Measurements from ENCODE around the gene UCMA.
"Not testable (repeated sequence)": the region's sequence is repeated elsewhere in the genome, so short reads cannot be mapped to it uniquely, and the experiment has no call there.

UCMA gene, protein sequence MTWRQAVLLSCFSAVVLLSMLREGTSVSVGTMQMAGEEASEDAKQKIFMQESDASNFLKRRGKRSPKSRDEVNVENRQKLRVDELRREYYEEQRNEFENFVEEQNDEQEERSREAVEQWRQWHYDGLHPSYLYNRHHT

DNA sequence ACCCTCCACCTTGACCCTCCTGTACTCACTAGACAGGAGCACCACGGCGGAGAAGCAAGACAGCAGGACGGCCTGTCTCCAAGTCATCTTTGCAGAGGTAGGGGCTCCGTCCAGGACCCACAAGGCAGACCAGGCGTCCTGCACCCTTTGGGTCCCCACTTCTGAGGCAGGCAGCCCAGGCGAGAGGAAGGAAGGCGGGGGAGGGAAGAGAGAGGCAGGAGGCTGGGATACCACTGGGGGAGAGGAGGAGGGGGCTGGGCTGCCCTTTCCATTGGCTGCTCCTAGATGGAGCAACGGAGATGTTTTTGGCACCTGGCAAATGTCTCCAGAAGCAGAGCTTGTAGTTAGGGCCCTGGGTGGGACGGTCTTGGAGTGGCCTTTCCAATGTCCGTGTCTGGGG lies at the start of gene UCMA:
Gene UCMA (minus strand): TSS at position 203 of the 400 bp plus-strand sequence. CDS start 116 bp downstream, at position 87.
- DNase-seq = no peak

DNA sequence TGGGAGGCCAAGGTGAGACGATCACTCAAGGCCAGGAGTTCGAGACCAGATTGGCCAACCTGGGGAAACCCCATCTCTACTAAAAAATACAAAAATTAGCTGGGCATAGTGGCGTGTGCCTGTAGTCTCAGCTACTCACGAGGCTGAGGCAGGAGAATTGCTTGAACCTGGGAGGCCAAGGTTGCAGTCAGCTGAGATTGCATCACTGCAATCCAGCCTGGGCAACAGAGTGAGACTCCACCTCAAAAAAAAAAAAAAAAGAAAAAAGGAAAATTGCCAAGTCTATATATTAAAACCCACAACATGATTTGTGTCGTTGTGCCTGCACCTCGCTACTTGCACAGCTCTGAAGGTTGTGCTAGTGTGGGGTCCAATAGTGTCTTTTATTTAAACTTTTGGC lies 48.2 kb upstream of the UCMA start:
- not testable (repeated sequence) for DNase-seq

DNA sequence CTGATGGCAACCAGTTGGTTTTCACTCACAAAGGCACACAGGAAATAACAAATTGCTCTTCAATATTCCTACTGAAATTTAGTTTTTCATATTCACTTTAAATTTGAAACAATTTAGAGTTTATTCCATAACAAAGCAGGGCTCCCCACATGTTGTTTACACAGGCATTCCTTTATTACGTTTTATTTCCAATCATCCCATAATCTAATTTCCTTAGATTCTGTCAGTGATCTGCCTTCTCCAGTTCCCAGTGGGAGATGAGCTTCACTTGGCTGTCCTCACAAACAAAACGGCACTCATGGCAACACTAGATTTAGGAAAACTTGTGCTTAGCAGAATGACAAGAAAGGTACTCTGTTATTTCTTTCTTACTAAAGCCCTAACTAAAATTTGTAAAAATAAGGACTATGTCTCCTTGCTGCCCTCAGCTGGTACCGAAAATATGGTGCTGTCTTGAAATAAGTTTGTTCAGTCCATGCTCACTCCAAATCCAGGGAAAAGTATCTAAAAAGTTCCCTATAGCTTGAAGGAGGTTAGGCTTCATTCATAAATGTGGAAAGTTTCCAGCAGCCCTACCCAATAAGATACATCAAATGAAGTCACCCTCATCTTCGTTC lies 42.7 kb upstream of the UCMA start:
- no peak for DNase-seq

DNA sequence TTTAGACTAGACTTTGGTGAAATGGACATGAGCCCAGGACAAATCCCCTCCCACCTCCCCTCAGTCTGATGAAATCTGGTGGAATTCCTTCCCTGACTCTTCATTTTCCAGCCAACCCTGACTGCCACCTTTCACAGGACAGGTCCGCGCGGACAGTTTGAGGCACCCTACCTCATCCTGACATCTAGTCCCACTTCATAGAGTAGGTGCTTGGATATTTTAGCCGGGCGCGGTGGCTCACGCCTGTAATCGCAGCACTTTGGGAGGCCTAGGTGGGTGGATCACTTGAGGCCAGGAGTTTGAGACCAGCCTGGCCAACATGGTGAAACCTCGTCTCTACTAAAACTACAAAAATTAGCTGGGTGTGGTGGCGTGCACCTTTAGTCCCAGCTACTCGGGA lies 42.0 kb upstream of the UCMA start:
- DNase-seq = not testable (repeated sequence)

DNA sequence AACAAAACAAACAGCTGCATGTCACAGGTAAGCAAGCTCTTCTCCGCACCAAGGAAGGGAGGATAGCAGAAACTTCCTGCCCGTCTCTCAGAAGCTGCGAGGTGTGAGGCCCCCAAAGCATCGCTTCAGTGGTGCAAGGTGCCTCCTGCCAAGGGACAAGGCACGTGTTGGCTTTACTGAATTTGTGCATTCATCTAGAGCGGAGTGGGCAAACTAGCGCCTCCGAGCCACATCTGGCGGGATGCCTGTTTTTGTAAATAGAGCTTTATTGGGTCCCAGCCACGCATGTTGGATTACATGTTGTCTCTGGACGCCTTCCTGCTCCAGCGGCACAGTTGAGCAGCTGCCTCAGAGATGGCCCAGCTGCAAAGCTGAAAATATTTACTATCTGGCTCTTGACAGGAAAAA lies 38.0 kb upstream of the UCMA start:
- DNase-seq = peak; percentile 38

DNA sequence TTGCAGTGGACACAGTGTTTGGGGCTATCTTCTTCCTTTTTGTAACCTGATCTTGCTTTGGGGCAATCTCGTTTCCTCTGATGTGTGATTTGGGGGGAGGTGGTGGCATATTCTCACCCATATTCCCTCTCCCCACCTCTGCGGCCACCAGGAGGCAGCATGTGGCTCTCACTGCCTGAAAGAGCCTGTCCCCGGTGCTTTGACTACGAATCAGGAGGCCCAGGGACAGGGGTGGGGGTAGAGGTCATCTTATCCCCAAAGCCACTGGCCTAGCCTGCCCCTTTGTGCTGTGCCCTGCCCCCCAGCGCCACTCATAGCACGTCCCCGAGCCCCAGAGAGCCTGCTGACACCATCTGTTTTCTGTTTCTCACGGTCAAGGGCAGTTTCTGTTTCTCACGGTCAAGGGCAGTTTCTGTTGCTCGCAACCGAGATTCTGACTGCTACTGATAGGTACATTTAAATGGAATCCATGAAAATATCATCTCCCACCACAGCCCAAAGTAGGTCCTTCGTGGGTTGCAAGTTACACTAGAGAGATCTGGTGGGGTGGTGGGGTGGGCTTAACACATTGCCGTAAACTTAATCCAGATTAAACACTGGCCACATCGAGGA lies 37.5 kb upstream of the UCMA start:
- DNase-seq = peak; percentile 48

DNA sequence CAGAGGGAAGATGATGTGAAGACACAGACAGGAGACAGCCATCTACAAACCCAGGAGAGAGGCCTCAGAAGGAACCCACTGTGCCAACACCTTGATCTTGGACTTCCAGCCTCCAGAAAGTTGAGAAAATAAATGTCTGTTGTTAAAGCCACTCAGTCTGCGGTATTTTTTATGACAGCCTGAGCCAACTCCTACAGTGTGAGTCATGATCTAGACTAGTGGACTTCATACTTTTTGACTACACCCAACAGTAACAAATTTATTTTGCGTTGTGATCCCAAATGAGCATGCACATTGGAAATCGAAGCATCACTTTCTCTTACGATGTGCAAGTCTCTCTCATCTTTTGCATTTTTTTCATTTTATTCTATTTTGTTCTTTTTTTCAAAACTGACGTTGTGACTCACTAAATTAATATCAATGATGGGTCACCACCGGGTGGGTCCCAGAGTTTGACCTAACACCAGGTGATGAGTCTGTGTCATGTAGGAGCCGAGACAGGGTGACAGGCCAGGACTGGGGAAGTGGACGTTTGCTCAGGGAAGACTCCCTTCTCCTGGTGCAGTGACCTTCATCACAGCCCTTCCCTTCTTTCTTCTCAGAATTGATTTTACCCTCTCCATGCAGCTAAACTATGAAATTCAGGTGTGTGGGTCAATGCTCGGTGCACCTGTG lies 36.8 kb upstream of the UCMA start:
- DNase-seq = no peak

DNA sequence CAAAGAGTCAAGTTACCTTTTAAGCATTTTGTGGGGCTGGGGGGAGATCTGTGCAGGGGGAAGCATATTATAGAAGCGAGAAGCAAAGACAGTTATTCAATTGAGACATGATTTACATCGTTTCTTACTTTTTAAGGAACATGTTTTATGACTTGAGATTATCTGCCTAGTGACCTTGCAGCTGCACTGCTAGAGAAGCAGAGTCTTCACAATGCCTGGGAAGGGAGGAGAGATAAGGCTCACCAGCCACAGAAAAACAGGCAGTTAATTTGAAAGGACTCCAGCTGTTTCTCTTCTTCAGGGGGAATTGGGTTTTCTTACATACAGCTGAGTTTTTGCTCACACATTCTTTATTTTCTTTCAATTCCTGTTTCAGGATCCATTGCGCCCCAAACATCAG lies 34.7 kb upstream of the UCMA start:
- DNase-seq = no peak

DNA sequence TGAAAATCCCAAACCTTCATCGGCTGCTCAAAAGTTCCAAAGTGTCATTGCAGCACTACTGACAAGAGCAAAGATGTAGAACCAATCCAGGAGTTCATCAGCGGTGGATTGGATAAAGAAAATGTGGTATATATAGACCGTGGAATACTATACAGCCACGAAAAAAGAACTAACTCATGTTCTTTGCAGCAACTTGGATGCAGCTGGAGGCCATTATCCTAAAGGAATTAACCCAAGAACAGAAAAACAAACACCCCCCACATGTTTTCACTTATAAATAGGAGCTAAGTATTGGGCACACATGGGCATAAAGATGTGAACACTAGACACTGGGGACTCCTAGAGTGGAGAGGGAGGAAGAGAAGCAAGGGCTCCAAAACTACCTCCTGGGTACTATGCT lies 34.1 kb upstream of the UCMA start:
- DNase-seq = no peak

DNA sequence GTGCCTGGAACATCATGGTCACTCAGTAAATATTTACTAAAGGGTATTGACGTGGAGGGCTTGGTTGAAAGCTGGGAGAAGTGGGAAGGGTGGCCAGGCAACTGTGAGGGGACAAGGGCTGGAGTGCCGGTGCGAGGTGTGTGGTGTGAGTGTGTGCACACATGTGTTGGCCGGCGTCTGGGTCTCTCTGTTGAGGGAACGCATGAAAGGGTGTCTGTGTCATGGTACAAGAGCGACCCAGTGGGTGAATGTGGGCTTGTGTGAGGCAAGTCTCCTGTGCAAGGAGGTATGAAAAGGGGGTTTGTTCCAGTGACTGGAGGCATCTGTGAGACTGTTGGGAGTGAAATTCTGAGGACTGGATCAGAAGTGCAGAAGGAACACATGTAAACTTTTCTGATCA lies 29.4 kb upstream of the UCMA start:
- no peak for DNase-seq

DNA sequence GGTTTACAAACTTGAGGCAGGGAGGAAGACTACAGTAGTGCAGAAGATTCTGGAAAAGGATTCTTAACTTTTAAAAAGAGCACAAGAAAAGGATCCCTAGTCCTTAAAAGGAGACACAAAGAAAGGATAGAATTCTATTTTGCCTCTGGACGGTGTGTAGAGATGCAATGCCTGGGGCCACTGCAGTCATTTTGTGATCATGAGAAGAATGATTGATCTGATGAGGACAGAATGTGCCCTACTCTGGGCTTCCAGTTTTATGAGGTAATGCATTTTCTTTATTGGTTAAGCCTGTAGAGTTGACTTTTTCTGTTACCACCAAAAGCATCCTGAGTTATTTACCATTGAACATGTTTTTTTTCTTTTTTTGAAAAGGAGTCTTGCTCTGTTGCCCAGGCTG lies 28.3 kb upstream of the UCMA start:
- DNase-seq = no peak

DNA sequence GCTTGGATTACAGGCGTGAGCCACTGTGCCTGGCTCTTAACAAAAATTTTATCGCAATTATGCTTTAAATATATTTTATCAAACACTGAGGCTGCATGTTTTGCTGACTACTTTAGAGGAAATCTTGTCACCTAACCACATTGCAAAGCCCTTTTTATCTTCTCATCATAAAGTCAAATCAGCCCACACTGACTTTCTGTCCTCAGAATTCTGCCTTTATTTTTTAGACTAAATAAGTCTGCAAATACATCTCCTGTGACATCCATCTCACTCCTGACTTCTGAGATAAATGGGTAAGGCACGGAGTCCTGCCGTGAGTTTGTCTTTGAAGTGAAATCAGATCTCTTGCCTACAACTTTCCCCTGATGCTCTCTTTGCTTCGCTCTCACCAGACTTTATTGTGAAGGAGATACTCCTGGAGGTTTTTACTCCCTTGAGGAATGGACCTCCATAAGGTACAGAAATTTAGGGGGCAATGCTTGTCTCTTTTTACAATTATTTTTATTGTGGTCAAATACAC lies 23.5 kb upstream of the UCMA start:
- DNase-seq = no peak

DNA sequence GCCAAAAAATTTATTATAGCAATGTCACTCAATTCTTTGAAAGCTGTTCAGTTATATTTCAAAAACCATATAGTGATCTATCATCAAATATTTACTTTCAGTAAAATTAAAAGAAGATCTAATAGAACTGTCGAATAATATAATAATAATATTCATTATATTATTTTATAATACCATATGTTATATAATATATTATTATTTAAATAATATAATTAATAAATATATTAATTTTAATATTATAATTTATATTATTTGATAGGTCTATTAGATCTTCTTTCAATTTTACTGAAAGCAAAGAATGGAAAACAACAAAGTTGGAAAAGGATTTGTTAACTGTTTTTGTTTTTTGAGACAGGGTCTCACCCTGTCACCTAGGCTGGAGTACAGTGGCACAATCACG lies 22.5 kb upstream of the UCMA start:
- no peak for DNase-seq

DNA sequence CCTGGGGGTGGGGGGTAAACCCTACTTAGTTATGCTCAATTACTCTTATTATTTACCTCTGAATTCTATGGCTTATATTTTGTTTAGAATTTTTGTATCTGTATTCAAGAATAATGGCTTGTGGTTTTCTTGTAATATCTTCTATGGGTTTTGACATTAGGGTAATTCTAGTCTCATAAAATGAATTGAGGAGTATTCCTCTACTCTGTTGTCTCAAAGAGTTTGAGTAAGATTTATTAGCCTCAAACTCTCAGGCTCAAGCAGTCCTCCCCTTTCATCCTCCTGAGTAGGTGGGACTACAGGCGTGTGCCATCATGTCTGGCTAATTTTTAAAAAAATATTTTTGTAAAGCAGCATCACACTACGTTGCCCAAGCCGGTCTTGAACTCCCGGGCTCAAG lies 19.6 kb upstream of the UCMA start:
- no peak for DNase-seq

DNA sequence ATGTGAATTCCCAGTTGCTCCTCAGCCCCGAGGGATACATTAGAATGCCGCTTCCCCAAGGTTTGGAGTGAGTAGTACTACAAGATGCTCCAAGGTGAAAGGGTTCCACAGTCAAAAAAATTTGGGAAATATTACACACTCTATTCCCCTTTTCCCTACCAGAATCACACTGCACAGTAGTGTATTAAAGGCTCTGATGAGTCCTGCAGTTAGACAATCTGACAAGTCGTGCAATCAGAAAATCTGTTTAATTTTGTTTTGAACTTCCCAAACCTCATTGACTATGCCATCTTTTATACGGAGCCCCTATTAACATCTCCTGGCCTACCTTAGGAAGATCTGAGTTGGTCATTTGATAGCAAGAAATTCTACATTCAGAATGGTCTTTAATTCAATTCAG lies 13.6 kb upstream of the UCMA start:
- no peak for DNase-seq

DNA sequence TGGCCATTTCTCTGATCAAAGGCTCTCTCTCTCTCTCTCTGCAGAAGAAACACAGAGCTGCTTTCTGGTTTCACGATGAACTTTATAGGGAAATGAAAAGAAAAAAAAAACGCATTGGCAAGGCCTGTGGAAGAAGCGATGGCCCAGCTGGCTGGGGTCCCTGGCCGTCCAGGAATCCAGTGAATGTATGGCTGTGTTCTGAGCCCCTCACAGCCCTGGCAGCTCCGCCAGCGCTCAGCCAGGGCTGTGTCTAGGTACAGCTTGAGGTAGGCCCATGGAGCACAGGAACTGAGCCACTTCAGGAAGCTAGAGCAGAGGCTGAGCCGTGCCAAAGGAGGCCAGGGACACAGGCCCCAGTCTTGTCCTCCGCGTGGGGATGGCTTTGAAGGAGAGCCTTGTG lies 13.1 kb upstream of the UCMA start:
- DNase-seq = no peak

DNA sequence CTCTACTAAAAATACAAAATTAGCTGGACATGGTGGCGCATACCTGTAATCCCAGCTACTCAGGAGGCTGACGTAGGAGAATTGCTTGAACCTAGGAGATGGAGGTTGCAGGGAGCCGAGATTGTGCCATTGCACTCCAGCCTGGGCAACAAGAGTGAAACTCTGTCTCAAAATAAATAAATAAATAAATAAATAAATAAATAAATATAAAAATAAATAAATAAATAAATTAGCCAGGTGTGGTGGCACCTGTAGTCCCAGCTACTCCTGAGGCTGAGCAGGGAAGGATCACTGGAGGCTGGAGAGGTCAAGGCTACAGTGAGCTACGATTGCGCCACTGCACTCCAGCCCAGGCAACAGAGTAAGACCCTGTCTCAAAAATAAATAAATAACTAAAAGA lies 8.1 kb upstream of the UCMA start:
- not testable (repeated sequence) for DNase-seq

DNA sequence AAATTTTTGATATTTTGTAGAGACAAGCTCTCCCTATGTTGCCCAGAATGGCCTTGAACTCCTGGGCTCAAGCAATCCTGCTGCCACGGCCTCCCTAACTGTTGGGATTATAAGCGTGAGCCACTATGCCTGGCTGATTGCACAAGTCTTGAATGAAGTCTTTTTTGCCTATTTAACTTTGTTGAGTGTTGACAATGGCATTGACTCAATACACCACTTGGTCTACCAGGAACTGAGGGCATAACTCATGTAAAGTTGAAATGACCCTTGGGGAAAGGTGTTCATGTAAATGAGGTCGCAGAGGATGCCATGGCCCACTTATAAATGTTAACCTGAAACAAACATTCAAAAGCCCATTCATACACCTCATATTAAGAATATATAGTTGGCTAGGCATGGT lies 7.4 kb upstream of the UCMA start:
- DNase-seq = no peak

DNA sequence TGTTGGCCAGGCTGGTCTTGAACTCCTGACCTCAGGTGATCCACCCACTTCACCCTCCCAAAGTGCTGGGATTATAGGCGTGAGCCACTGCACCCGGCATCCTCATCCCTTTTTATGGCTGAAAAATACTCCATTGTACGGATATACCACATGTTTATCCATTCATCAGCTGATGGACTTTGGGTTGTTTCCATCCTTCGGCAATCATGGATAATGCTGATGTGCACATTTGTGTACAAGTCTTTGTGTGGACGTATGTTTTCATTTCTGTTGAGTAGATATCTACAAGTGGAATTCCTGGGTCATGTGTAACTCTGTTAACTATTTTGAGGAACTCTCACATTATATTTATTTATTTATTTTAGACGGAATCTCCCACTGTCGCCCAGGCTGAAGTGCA lies 5.7 kb upstream of the UCMA start:
- DNase-seq = no peak

DNA sequence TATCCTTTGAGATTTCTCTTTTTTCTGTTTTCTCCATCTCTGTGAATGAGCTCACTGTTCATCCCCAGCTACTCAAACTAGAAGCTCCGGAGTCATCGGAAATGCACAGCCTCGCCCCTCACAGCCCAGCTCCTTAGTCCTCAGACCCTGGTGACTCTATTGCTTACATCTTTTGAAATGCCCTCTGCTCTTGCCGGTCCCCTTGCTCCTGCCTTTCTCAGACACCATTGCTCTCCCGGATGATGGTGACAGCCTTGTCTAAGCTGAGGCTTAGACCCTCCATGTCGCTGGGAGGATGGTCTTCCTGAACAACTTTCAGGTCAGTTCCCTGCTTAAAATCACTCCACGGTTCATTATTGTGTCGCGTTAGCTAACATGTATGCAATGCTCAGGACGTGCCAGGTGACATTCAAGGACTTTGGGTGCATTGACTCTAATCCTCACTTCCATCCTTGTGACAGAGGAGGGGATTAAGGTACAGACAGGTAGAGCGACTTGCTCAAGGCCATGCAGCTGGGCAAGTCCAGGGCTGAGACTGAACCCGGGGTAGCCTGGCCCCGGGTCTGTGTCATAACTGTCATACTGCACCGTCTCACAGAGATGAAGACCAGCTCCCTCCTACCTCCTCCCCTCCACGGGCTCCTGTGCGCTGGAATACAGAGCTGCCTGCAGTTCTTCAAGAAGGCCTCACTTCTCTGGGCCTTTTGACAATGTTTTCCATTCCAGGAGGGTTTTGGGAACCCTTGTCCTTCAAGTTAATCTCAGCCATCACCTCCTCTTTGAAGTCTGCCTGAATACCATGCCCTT lies 4.3 kb upstream of the UCMA start:
- no peak for DNase-seq

DNA sequence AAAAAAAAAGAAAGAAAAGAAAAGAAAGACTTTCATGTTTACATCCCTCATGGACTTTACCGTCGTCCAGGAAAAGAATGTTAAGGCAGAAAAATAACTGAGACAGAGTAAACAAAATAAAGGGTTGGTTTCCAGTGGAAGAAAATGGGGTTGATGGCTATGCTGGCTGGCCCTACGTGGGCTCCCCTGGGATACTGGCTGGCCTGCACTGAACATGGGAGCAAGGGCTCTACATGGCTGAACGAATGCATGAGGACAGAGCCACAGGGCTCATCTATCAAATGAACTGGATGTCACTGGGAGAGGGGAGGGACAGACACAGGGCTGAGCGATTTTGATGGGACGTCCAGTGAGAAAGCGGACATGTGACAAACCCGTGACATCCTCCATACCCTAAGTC lies 2.5 kb upstream of the UCMA start:
- DNase-seq = no peak

DNA sequence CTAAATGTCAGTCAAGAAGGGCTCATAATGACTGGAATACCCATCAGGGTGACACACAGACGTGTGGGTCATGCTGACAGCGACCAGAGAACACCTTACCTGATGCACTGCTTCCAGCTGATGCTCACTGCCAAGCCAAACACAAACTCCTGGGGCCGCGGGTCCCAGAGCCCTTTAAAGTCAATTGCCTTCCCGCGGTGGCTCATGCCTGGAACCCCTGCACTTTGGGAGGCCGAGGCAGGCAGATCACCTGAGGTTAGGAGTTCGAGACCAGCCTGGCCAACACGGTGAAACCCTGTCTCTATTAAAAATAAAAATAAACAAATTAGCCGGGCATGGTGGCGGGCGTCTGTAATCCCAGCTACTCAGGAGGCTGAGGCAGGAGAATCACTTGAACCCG lies 562 bp upstream of the UCMA start:
- DNase-seq = not testable (repeated sequence)

DNA sequence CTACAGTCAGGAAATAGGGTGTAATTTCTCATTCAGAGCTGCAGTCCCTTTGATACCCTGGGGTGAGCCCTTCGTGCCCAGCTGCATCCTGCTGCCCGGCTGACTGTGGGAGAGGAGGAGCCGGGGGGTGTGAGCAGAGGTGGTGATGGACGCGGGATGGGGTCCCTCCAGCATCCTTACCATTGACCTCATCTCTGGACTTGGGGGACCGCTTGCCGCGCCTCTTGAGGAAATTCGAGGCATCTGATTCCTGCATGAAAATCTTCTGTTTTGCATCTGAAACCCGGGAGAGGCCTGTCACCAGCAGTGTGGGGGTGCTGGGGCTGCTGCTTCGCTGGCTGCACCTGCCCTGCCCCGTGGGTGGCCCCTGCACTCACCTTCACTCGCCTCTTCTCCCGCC lies 816 bp downstream of the UCMA start:
- DNase-seq = no peak

All from NCI-H69 (cell line).